Spleen (tissue), 11 donors: Measurements from ENCODE around the gene WDR18. TPM values are rescaled to one million over a fixed set of nuclear protein-coding genes. Genes with fewer than 3 reads are reported as not detected.

Experiments used
- DNase-seq: peaks from one replicate; pipeline ENCODE4 v3.0.0-alpha.2; 2020
- H3K27ac ChIP-seq, 8 donors: fragments of 200-600 bp; sonication (generic) in 7 of 8; 1 replicate in 4 of 8; 2 replicates in 4 of 8; pipeline versions ENCODE4 v1.5.0 to v1.8.0; 2016 to 2021; ENCODE audit warnings: inconsistent platforms in 4 of 8, mild to moderate bottlenecking in 4 of 8, moderate library complexity in 1 of 8
- H3K27me3 ChIP-seq, 7 donors: fragments of 200-600 bp; sonication (generic) in 6 of 7; replicated peaks in 1 of 7; 1 replicate in 4 of 7; 2 replicates in 3 of 7; pipeline versions ENCODE4 v1.5.0 to v1.8.0; 2016 to 2021; ENCODE audit warnings: inconsistent platforms in 3 of 7, mild to moderate bottlenecking in 1 of 7
- H3K36me3 ChIP-seq, 6 donors: fragments of 200-600 bp; sonication (generic) in 5 of 6; 1 replicate in 4 of 6; 2 replicates in 2 of 6; pipeline versions ENCODE4 v1.5.0 to v1.8.0; 2016 to 2021; ENCODE audit warnings: inconsistent platforms in 2 of 6
- H3K4me1 ChIP-seq, 6 donors: fragments of 200-600 bp; sonication (generic) in 5 of 6; 1 replicate in 3 of 6; 2 replicates in 3 of 6; pipeline versions ENCODE4 v1.5.0 to v1.8.0; 2016 to 2021; ENCODE audit warnings: inconsistent platforms in 3 of 6
- H3K4me3 ChIP-seq, 8 donors: fragments of 200-600 bp; sonication (generic) in 7 of 8; 1 replicate in 4 of 8; 2 replicates in 4 of 8; pipeline versions ENCODE4 v1.5.0 to v1.8.0; 2016 to 2021; ENCODE audit warnings: inconsistent platforms in 4 of 8, mild to moderate bottlenecking in 4 of 8, moderate library complexity in 2 of 8
- H3K9me3 ChIP-seq, 8 donors: fragments of 200-600 bp; sonication (generic) in 7 of 8; 1 replicate in 4 of 8; 2 replicates in 4 of 8; pipeline versions ENCODE4 v1.5.0 to v1.8.0; 2016 to 2021; ENCODE audit warnings: inconsistent platforms in 4 of 8
- POLR2A ChIP-seq, 3 donors: fragments of 450-650 bp; IDR thresholded peaks; one replicate each; pipeline ENCODE4 v1.5.1; 2017; ENCODE audit warnings: antibody characterized with exemption in 3 of 3, mild to moderate bottlenecking in 1 of 3
- POLR2AphosphoS5 ChIP-seq, 3 donors: sonication (generic); formaldehyde crosslinking; IDR thresholded peaks; one replicate each; pipeline ENCODE4 v1.5.1; 2017; ENCODE audit warnings: antibody characterized with exemption in 3 of 3
- WGBS, 5 donors: extraction: QIAGEN DNeasy Blood & Tissue Kit in 3 of 5; methylation state at CpG; one replicate each; pipeline versions ENCODE4 v1.1.5 to v1.1.7; 2013 to 2018; 5-methylcytosine and 5-hydroxymethylcytosine counted together
- intact Hi-C: fragments of 100-400 bp; cut with DNase I; formaldehyde crosslinking; loops from one replicate; pipeline ENCODE4 v1.15.0; 2023; ENCODE audit warnings: low total_unique reads
- polyA plus RNA-seq, 3 donors: library from polyadenylated mRNA; stranded (reverse); fragments of 200-250 nt; gene quantifications; one replicate each; pipeline ENCODE4 v1.2.1, GENCODE V29; 2013
- total RNA-seq, 7 donors: library from RNA; depleted of rRNA in 3 of 7; stranded (reverse); fragments of >200 nt in 3 of 7; fragmentation: NEBNext Ultra II Directional in 4 of 7; extraction: Animal tissue kit (Norgen Biotek cat#: 25700) in 4 of 7; gene quantifications; one replicate each; pipeline versions ENCODE4 v1.1.0 to v1.2.1, GENCODE V29; 2016 to 2021
- TF ChIP-seq, protein P1 (sequence below), 11 experiments: fragments of 200-600 bp in 7 of 11; fragments of 450-650 bp in 4 of 11; sonication (generic) in 4 of 11; IDR thresholded peaks in 8 of 11; conservative IDR thresholded peaks in 3 of 11; 1 replicate in 7 of 11; 2 replicates in 4 of 11; pipeline versions ENCODE4 v1.4.0 to v1.8.0; 2016 to 2021; ENCODE audit warnings: antibody characterized with exemption in 11 of 11, inconsistent platforms in 4 of 11, mild to moderate bottlenecking in 1 of 11
- donor health status: healthy with polysubstance abuse.
- donor health status: DM: no; HTN: no; CAD: no; lungs with moderate emphysema.
- donor health status: DM: no; HTN: no; CAD: no.
- donor health status: Bipolar disorder and iron deficiency.
- donor health status: healthy.
- donor health status: DM: no; HTN: no; CAD: no.
- donor health status: DM: yes; HTN: yes; CAD: no.

Gene WDR18
- total and polyA plus RNA-seq, 10 donors: 17.8 to 96.0 (median 37.5) TPM

DNA sequence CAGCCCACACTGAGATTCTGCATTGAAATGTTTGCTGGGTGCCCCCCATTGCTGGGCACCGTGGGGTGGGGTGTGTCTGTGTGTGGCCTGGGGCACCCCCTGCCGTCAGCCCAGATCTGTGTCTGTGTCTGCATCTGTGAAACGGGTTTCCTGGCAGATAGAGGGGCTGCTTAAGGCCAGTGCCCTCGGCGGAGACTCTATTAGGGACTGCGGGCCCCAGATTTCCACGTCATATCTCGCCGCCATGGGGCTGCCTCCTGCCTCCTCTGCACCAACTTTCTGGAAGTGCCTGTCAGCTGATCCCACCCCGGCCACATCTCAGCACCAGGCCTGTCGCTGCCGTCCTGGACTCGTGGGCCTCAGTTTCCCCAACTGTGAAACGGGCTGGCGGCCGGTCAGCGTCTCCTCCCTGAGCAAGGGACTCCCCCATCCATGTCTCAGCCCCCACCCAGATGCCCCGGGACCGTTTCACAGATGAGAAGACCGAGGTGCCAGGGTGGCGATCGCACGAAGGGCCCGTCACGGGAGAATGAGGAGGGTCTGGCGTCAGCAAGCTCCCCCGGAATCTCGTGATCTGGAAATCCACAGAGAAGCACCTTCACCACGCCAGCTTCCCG is 36.9 kb upstream of the WDR18 start:
- H3K36me3 ChIP-seq: peaks cover 0 to 39% (median 0%) of the 10 kb centered on the region in 6 donors
- peaks cover 0 to 5% (median 0%) of the 10 kb centered on the region in 8 donors for H3K9me3 ChIP-seq
- 63 to 82% (median 70%) methylated on average over 27 to 30 of the region's 30 CpGs for WGBS, 5 donors
- peaks cover 0 to 82% (median 51%) of the 10 kb centered on the region in 6 donors for H3K4me1 ChIP-seq
- DNase-seq: no peak
- H3K27ac ChIP-seq: peak overlapping the region in 4 of 8 donors; percentile 61 to 79 (median 74)
- no peaks in the 10 kb centered on the region for H3K27me3 ChIP-seq
- TF ChIP-seq POLR2A (IDR thresholded peaks at IDR 0.05) (no peak), POLR2AphosphoS5 (IDR thresholded peaks at IDR 0.05) (no peak)
- TF ChIP-seq, protein P1, sequence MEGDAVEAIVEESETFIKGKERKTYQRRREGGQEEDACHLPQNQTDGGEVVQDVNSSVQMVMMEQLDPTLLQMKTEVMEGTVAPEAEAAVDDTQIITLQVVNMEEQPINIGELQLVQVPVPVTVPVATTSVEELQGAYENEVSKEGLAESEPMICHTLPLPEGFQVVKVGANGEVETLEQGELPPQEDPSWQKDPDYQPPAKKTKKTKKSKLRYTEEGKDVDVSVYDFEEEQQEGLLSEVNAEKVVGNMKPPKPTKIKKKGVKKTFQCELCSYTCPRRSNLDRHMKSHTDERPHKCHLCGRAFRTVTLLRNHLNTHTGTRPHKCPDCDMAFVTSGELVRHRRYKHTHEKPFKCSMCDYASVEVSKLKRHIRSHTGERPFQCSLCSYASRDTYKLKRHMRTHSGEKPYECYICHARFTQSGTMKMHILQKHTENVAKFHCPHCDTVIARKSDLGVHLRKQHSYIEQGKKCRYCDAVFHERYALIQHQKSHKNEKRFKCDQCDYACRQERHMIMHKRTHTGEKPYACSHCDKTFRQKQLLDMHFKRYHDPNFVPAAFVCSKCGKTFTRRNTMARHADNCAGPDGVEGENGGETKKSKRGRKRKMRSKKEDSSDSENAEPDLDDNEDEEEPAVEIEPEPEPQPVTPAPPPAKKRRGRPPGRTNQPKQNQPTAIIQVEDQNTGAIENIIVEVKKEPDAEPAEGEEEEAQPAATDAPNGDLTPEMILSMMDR (IDR thresholded peaks at IDR 0.05 in 8 of 11, conservative IDR thresholded peaks at IDR 0.05 in 3 of 11): no peak
- intact Hi-C loops: no loop called here
- peak overlapping the region in 2 of 8 donors; percentile 21 to 30 for H3K4me3 ChIP-seq

DNA sequence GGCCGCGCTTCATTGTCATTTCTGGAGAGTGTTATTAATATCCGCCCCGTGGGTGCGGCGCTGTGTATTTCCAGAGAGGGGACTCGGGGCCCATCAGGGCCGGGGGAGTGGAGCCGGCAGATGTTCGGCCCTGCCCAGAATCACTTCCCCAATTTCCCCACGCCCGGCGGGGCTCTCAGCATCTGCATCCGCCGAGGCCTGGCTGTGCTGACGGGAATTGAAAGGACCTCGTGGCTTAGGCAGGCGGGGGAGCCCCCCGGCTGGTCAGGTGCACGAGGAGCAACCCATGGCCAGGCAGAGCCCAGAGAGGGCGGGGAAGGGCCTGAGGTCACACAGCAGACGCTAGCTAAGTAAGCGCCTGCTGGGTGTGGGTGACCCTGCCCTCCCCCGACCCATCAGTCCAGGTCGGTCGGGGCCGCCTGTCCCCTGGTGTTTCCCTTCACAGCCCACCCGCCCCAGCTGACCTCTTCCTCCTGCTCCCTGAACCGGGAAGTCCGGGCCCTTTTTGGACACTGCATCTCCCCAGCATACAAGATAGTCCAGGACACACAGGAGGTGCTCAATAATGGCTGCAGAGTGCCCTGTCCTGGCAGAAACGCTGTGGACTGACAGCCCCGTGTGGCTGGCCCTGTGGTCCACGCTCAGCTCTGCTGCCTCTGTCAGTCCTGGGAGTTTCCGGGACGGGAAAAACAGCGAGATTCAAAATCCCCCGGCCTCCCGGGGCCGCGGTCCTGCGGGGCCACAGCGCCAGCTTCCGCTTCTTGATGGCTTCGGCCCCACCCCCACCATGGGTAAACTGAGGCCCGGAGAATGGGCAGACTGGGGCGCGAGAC is 36.2 kb upstream of the WDR18 start:
- peak overlapping the region in 5 of 8 donors; percentile 22 to 79 (median 71) for H3K27ac ChIP-seq
- peak; percentile 94 for DNase-seq
- peaks cover 0 to 31% (median 0%) of the 10 kb centered on the region in 6 donors for H3K36me3 ChIP-seq

DNA sequence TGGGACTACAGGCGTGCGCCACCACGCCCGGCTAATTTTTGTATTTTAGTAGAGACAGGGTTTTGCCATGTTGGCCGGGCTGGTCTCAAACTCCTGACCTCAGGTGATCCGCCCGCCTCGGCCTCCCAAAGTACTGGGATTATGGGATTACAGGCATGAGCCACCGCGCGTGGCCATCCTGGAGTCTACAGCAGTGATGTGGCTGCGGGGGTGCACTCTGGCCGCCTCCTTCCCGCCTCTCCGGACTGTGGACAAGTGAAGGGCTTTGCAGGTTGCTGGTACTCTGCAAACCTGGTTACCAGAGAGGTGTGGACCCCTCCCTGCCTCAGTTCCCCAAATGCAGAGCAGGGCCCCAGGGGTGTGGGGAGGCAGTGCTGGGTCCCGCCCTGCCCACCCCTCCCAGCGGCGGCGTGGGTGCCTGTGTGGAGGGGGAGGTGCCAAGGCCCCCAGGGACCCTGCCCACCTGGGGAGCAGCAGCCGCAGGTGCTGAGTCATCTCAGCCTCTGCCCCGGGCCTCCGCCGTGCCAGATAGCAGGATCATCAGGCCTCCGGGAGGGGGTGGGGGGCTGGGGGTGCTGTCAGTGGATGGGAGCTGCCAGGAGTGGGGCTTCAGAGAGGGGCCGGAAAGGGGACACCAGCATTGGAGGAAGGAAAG is 35.2 kb upstream of the WDR18 start:
- no peak for TF ChIP-seq POLR2AphosphoS5 (IDR thresholded peaks at IDR 0.05)
- no peak for TF ChIP-seq POLR2A (IDR thresholded peaks at IDR 0.05)
- TF ChIP-seq, protein P1 (IDR thresholded peaks at IDR 0.05 in 8 of 11, conservative IDR thresholded peaks at IDR 0.05 in 3 of 11): no peak
- H3K36me3 ChIP-seq: peaks cover 0 to 21% (median 0%) of the 10 kb centered on the region in 6 donors
- no peak for DNase-seq
- intact Hi-C loops: no loop called here
- no peak overlapping the region for H3K4me3 ChIP-seq
- peak overlapping the region in 2 of 8 donors; percentile 6 to 13 for H3K27ac ChIP-seq
- H3K9me3 ChIP-seq: no peaks in the 10 kb centered on the region
- 73 to 85% (median 77%) methylated on average over 18 to 25 of the region's 25 CpGs for WGBS, 5 donors
- no peaks in the 10 kb centered on the region for H3K27me3 ChIP-seq
- peaks cover 8 to 92% (median 63%) of the 10 kb centered on the region in 6 donors for H3K4me1 ChIP-seq

More for the DNA sequence above, 36.2 kb upstream of the WDR18 start:
- Histone ChIP-seq H3K9me3 (peaks cover 0 to 5% (median 0%) of the 10 kb centered on the region in 8 donors), H3K4me1 (peaks cover 5 to 82% (median 53%) of the 10 kb centered on the region in 6 donors), H3K4me3 (peak overlapping the region in 2 of 8 donors; percentile 21 to 30), H3K27me3 (no peaks in the 10 kb centered on the region)
- TF ChIP-seq POLR2AphosphoS5 (IDR thresholded peaks at IDR 0.05): peak; percentile 83 to 90 (median 85)
- TF ChIP-seq, protein P1 (IDR thresholded peaks at IDR 0.05 in 8 of 11, conservative IDR thresholded peaks at IDR 0.05 in 3 of 11): no peak
- intact Hi-C loops: no loop called here
- WGBS, 5 donors: 50 to 70% (median 61%) methylated on average over 36 to 47 of the region's 47 CpGs
